ENCODE measurements around the gene TAOK3. TPM values are rescaled to one million over a fixed set of nuclear protein-coding genes. Genes with fewer than 3 reads are reported as not detected.

Gene TAOK3
- total and polyA plus RNA-seq, 4 donors = 19.9 to 54.5 (median 37.7) TPM

- Histone ChIP-seq H3K9ac (ENCODE audit: insufficient read depth in 1 of 2, low read length in 2 of 2) (no peak overlapping the region), H3K9me3 (ENCODE audit: control insufficient read depth in 4 of 4, insufficient read depth in 3 of 4, low read length in 3 of 4) (peaks cover 0 to 2% (median 0%) of the 10 kb centered on the region in 4 donors), H3K4me3 (no peak overlapping the region), H3K4me1 (ENCODE audit: control insufficient read depth in 5 of 5, insufficient read depth in 5 of 5, low read length in 5 of 5) (peaks cover 0 to 11% (median 0%) of the 10 kb centered on the region in 5 donors), H3K36me3 (ENCODE audit: control insufficient read depth in 4 of 4, insufficient read depth in 4 of 4, low read length in 4 of 4) (peaks cover 27 to 38% (median 31%) of the 10 kb centered on the region in 4 donors), H3K27ac (ENCODE audit: low read depth in 1 of 2, low read length in 1 of 2) (no peak overlapping the region), H3K27me3 (ENCODE audit: control insufficient read depth in 3 of 3, insufficient read depth in 3 of 3, low read length in 2 of 3) (no peaks in the 10 kb centered on the region)
- WGBS, 2 donors = 79 to 96% methylated on average over 6 of the region's 6 CpGs
- no peak for ATAC-seq (ENCODE audit: insufficient read depth, low FRiP score)
- no peak for TF ChIP-seq CTCF (IDR thresholded peaks at IDR 0.05; ENCODE audit: control extremely low read depth, extremely low read depth)
- no peak for DNase-seq
These were observed 29.5 kb upstream of the TAOK3 start for GRCh38 chr12:118402251-118402650.

GRCh38 chr12:118398940-118399339, 26.2 kb upstream of the TAOK3 start:
- H3K9ac ChIP-seq (ENCODE audit: insufficient read depth in 1 of 2, low read length in 2 of 2) = no peak overlapping the region
- no peak overlapping the region for H3K27ac ChIP-seq (ENCODE audit: low read depth in 1 of 2, low read length in 1 of 2)
- TF ChIP-seq CTCF (IDR thresholded peaks at IDR 0.05; ENCODE audit: control extremely low read depth, extremely low read depth) = no peak
- H3K27me3 ChIP-seq (ENCODE audit: control insufficient read depth in 3 of 3, insufficient read depth in 3 of 3, low read length in 2 of 3) = no peaks in the 10 kb centered on the region
- H3K4me3 ChIP-seq = no peak overlapping the region
- H3K36me3 ChIP-seq (ENCODE audit: control insufficient read depth in 4 of 4, insufficient read depth in 4 of 4, low read length in 4 of 4) = peaks cover 25 to 38% (median 30%) of the 10 kb centered on the region in 4 donors
- WGBS, 2 donors = 52 to 84% methylated on average over 5 of the region's 5 CpGs
- H3K9me3 ChIP-seq (ENCODE audit: control insufficient read depth in 4 of 4, insufficient read depth in 3 of 4, low read length in 3 of 4) = peaks cover 0 to 2% (median 0%) of the 10 kb centered on the region in 4 donors
- H3K4me1 ChIP-seq (ENCODE audit: control insufficient read depth in 5 of 5, insufficient read depth in 5 of 5, low read length in 5 of 5) = peaks cover 0 to 13% (median 0%) of the 10 kb centered on the region in 5 donors
- ATAC-seq (ENCODE audit: insufficient read depth, low FRiP score) (no peak), DNase-seq (no peak)

GRCh38 chr12:118398524-118398923, 25.8 kb upstream of the TAOK3 start:
- no peak for ATAC-seq (ENCODE audit: insufficient read depth, low FRiP score)
- peaks cover 0 to 13% (median 0%) of the 10 kb centered on the region in 5 donors for H3K4me1 ChIP-seq (ENCODE audit: control insufficient read depth in 5 of 5, insufficient read depth in 5 of 5, low read length in 5 of 5)
- H3K4me3 ChIP-seq = no peak overlapping the region
- no peak for TF ChIP-seq CTCF (IDR thresholded peaks at IDR 0.05; ENCODE audit: control extremely low read depth, extremely low read depth)
- 81% methylated on average over 2 of the region's 2 CpGs for WGBS, 2 donors
- H3K9ac ChIP-seq (ENCODE audit: insufficient read depth in 1 of 2, low read length in 2 of 2) = no peak overlapping the region
- H3K27ac ChIP-seq (ENCODE audit: low read depth in 1 of 2, low read length in 1 of 2) = no peak overlapping the region
- no peak for DNase-seq
- H3K9me3 ChIP-seq (ENCODE audit: control insufficient read depth in 4 of 4, insufficient read depth in 3 of 4, low read length in 3 of 4) = peaks cover 0 to 2% (median 0%) of the 10 kb centered on the region in 4 donors
- peaks cover 22 to 36% (median 30%) of the 10 kb centered on the region in 4 donors for H3K36me3 ChIP-seq (ENCODE audit: control insufficient read depth in 4 of 4, insufficient read depth in 4 of 4, low read length in 4 of 4)
- H3K27me3 ChIP-seq (ENCODE audit: control insufficient read depth in 3 of 3, insufficient read depth in 3 of 3, low read length in 2 of 3) = no peaks in the 10 kb centered on the region

All from lung (tissue), 12 donors.